ENCODE measurements around the gene NDUFS2.
"Not testable (repeated sequence)": the region's sequence is repeated elsewhere in the genome, so short reads cannot be mapped to it uniquely, and the experiment has no call there.

- TF ChIP-seq, protein P1, sequence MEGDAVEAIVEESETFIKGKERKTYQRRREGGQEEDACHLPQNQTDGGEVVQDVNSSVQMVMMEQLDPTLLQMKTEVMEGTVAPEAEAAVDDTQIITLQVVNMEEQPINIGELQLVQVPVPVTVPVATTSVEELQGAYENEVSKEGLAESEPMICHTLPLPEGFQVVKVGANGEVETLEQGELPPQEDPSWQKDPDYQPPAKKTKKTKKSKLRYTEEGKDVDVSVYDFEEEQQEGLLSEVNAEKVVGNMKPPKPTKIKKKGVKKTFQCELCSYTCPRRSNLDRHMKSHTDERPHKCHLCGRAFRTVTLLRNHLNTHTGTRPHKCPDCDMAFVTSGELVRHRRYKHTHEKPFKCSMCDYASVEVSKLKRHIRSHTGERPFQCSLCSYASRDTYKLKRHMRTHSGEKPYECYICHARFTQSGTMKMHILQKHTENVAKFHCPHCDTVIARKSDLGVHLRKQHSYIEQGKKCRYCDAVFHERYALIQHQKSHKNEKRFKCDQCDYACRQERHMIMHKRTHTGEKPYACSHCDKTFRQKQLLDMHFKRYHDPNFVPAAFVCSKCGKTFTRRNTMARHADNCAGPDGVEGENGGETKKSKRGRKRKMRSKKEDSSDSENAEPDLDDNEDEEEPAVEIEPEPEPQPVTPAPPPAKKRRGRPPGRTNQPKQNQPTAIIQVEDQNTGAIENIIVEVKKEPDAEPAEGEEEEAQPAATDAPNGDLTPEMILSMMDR (conservative IDR thresholded peaks at IDR 0.05; ENCODE audit: low read length) = not testable (repeated sequence)
- TF ChIP-seq EZH2phosphoT487 (IDR thresholded peaks at IDR 0.05; ENCODE audit: borderline replicate concordance) = not testable (repeated sequence)
Measured at GRCh38 chr1:161250100-161250499, 47.9 kb downstream of the NDUFS2 start.
